Trophoblast cell (in vitro differentiated cells and primary cell): Measurements from ENCODE around the gene MCF2L.

ENCODE experiments used
- DNase-seq, 2 donors: peaks; one replicate each; pipeline ENCODE4 v3.0.0-alpha.2; 2016
- H2AFZ ChIP-seq: 2 replicates; pipeline ENCODE4 v1.6.1; 2013; ENCODE audit warnings: low read length, moderate library complexity, mild to moderate bottlenecking; ENCODE audit not compliant: insufficient read depth, poor library complexity
- H2AK5ac ChIP-seq: 2 replicates; pipeline ENCODE4 v1.6.1; 2013; ENCODE audit warnings: mild to moderate bottlenecking, low read length
- H2BK120ac ChIP-seq: 2 replicates; pipeline ENCODE4 v1.6.1; 2013; ENCODE audit warnings: low read length, mild to moderate bottlenecking, moderate library complexity; ENCODE audit not compliant: insufficient read depth, poor library complexity
- H2BK12ac ChIP-seq: 2 replicates; pipeline ENCODE4 v1.6.1; 2013; ENCODE audit warnings: mild to moderate bottlenecking, low read length, moderate library complexity
- H2BK5ac ChIP-seq: 2 replicates; pipeline ENCODE4 v1.6.1; 2013; ENCODE audit warnings: low read length, low read depth, moderate library complexity, mild to moderate bottlenecking; ENCODE audit not compliant: poor library complexity
- H3K14ac ChIP-seq: 2 replicates; pipeline ENCODE4 v1.6.1; 2013; ENCODE audit warnings: mild to moderate bottlenecking, low read length
- H3K18ac ChIP-seq: 2 replicates; pipeline ENCODE4 v1.6.1; 2013; ENCODE audit warnings: mild to moderate bottlenecking, low read length
- H3K23ac ChIP-seq: 2 replicates; pipeline ENCODE4 v1.6.1; 2013; ENCODE audit warnings: low read length
- H3K27ac ChIP-seq: 2 replicates; pipeline ENCODE4 v1.5.1; 2013; ENCODE audit warnings: low read depth, mild to moderate bottlenecking, inconsistent platforms, low read length, moderate library complexity
- H3K27me3 ChIP-seq: 2 replicates; pipeline ENCODE4 v1.6.1; 2013; ENCODE audit warnings: inconsistent platforms, mild to moderate bottlenecking, low read length, moderate library complexity; ENCODE audit not compliant: insufficient read depth
- H3K36me3 ChIP-seq, 2 experiments: 1 replicate in 1 of 2; 2 replicates in 1 of 2; pipeline ENCODE4 v1.6.1; 2013; ENCODE audit warnings: low read length in 2 of 2, mild to moderate bottlenecking in 2 of 2, moderate library complexity in 1 of 2; ENCODE audit not compliant: insufficient read depth in 2 of 2, control insufficient read depth in 1 of 2
- H3K4ac ChIP-seq: 2 replicates; pipeline ENCODE4 v1.6.1; 2013; ENCODE audit warnings: low read depth, mild to moderate bottlenecking, low read length, moderate library complexity
- H3K4me1 ChIP-seq, 2 experiments: 1 replicate in 1 of 2; 2 replicates in 1 of 2; pipeline ENCODE4 v1.6.1; 2013; ENCODE audit warnings: low read length in 2 of 2, mild to moderate bottlenecking in 2 of 2, moderate library complexity in 1 of 2; ENCODE audit not compliant: insufficient read depth in 2 of 2, control insufficient read depth in 1 of 2
- H3K4me2 ChIP-seq: 2 replicates; pipeline ENCODE4 v1.6.1; 2013; ENCODE audit warnings: inconsistent platforms, mild to moderate bottlenecking, low read length, moderate library complexity
- H3K4me3 ChIP-seq: 2 replicates; pipeline ENCODE4 v1.5.1; 2013; ENCODE audit warnings: mild to moderate bottlenecking, low read depth, low read length, inconsistent platforms
- H3K79me1 ChIP-seq: one replicate; pipeline ENCODE4 v1.6.1; 2013; ENCODE audit warnings: low read length
- H3K79me2 ChIP-seq: 2 replicates; pipeline ENCODE4 v1.6.1; 2013; ENCODE audit warnings: low read length, mild to moderate bottlenecking; ENCODE audit not compliant: control insufficient read depth, insufficient read depth, poor library complexity
- H3K9ac ChIP-seq: 2 replicates; pipeline ENCODE4 v1.6.1; 2013; ENCODE audit warnings: mild to moderate bottlenecking, low read length
- H3K9me3 ChIP-seq: 2 replicates; pipeline ENCODE4 v1.6.1; 2013; ENCODE audit warnings: low read depth, mild to moderate bottlenecking, control low read depth, inconsistent platforms, low read length; ENCODE audit not compliant: insufficient read depth
- H4K12ac ChIP-seq: 2 replicates; pipeline ENCODE4 v1.6.1; 2013; ENCODE audit warnings: low read depth, mild to moderate bottlenecking, low read length, moderate library complexity
- H4K8ac ChIP-seq: 2 replicates; pipeline ENCODE4 v1.6.1; 2013; ENCODE audit warnings: low read depth, mild to moderate bottlenecking, low read length, moderate library complexity
- H4K91ac ChIP-seq: one replicate; pipeline ENCODE4 v1.6.1; 2013; ENCODE audit warnings: low read depth, mild to moderate bottlenecking, low read length, moderate library complexity
- WGBS: extraction: QIAGEN DNeasy Blood & Tissue Kit; methylation state at CpG from one replicate; pipeline ENCODE4 v1.1.7; 2013; ENCODE audit warnings: missing lambda C conversion rate; ENCODE audit not compliant: insufficient read length, insufficient coverage; ENCODE audit errors: extremely low coverage; 5-methylcytosine and 5-hydroxymethylcytosine counted together

MCF2L gene

DNA sequence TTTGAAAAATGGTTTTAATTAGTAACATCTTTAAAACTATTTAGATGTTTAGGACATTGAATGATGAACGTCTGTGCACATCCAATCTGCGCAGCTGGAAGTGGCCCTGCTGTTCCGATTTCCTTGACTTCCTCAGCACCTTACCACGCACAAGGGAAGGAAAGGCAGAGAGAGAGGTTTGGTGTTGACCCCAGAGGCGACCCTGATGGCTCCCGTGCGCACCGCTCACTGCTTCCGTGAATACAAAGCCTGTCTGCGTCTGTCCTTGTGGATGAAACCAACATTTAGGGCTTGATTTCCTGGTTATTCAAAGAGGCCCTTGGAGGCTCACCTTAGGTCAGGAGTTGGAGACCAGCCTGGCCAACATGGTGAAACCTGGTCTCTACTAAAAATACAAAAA, 8.5 kb downstream of the MCF2L start:
- no peak overlapping the region for H4K8ac ChIP-seq
- no peak overlapping the region for H2BK5ac ChIP-seq
- no peaks in the 10 kb centered on the region for H3K4me1 ChIP-seq
- H3K18ac ChIP-seq: no peak overlapping the region
- no peak overlapping the region for H3K4me2 ChIP-seq
- H3K14ac ChIP-seq: no peak overlapping the region
- H2AK5ac ChIP-seq: no peak overlapping the region
- DNase-seq: no peak
- no peaks in the 10 kb centered on the region for H3K36me3 ChIP-seq
- H3K9me3 ChIP-seq: peaks cover 7% of the 10 kb centered on the region
- H2BK120ac ChIP-seq: no peak overlapping the region
- no peak overlapping the region for H3K4me3 ChIP-seq
- no peaks in the 10 kb centered on the region for H3K79me2 ChIP-seq
- WGBS: no CpG with 5 or more reads among the region's 10 CpGs
- no peak overlapping the region for H3K4ac ChIP-seq
- no peak overlapping the region for H3K27ac ChIP-seq
- H3K79me1 ChIP-seq: no peaks in the 10 kb centered on the region
- no peak overlapping the region for H4K12ac ChIP-seq
- no peak overlapping the region for H2BK12ac ChIP-seq
- H4K91ac ChIP-seq: no peak overlapping the region
- no peak overlapping the region for H3K23ac ChIP-seq
- H3K27me3 ChIP-seq: no peaks in the 10 kb centered on the region
- no peak overlapping the region for H2AFZ ChIP-seq
- no peak overlapping the region for H3K9ac ChIP-seq

DNA sequence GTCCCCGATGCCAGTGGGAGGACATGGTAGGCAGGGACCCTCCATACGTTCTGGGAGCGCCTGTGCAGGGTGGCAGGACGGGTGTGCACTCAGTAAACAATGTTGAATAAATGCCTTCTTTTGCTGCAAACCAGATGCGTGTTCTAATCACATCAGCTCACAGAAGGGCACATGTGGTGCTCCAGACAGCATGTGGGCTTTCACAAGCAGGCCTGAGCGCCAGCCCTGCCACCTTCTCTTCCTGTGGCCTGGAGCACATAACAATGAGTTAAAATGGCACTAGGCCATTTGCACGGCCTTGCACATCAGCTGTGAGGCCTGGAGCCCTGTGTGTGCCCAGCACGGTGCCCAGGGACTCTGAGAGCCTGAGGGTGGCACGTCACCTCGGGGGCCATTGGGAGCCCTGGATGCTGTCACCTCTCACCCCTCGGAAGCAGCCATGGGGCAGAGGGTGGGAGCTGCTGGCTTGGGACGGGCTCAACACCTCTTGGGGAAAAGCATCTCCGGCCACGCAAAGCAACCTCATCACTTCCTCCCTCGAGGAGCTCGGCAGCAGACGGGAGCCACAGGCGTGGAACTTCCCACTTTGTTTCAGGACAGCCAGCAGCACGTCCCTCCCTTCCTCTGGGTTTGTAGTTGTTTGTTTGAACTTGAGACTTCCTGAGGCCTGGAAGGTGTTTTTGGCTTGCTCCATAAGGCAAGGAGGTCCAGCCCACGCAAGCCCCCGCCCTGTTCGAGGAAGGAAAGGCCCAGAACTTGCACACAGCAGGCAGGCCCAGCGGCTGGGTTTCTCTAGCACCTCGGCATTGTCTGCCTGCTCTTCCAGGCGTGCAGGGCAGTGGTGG, 9.8 kb downstream of the MCF2L start:
- H4K12ac ChIP-seq: no peak overlapping the region
- H2AFZ ChIP-seq: no peak overlapping the region
- H2BK12ac ChIP-seq: no peak overlapping the region
- no peaks in the 10 kb centered on the region for H3K79me1 ChIP-seq
- H3K23ac ChIP-seq: no peak overlapping the region
- H3K36me3 ChIP-seq: no peaks in the 10 kb centered on the region
- H4K8ac ChIP-seq: no peak overlapping the region
- H3K9me3 ChIP-seq: peaks cover 7% of the 10 kb centered on the region
- WGBS: no CpG with 5 or more reads among the region's 25 CpGs
- H3K4me2 ChIP-seq: no peak overlapping the region
- no peak overlapping the region for H3K4me3 ChIP-seq
- no peak overlapping the region for H3K9ac ChIP-seq
- H3K27ac ChIP-seq: no peak overlapping the region
- H3K18ac ChIP-seq: no peak overlapping the region
- H3K79me2 ChIP-seq: no peaks in the 10 kb centered on the region
- no peaks in the 10 kb centered on the region for H3K4me1 ChIP-seq
- no peak for DNase-seq
- no peak overlapping the region for H3K4ac ChIP-seq
- no peaks in the 10 kb centered on the region for H3K27me3 ChIP-seq
- no peak overlapping the region for H4K91ac ChIP-seq
- no peak overlapping the region for H2BK120ac ChIP-seq
- no peak overlapping the region for H2AK5ac ChIP-seq
- no peak overlapping the region for H2BK5ac ChIP-seq
- no peak overlapping the region for H3K14ac ChIP-seq

DNA sequence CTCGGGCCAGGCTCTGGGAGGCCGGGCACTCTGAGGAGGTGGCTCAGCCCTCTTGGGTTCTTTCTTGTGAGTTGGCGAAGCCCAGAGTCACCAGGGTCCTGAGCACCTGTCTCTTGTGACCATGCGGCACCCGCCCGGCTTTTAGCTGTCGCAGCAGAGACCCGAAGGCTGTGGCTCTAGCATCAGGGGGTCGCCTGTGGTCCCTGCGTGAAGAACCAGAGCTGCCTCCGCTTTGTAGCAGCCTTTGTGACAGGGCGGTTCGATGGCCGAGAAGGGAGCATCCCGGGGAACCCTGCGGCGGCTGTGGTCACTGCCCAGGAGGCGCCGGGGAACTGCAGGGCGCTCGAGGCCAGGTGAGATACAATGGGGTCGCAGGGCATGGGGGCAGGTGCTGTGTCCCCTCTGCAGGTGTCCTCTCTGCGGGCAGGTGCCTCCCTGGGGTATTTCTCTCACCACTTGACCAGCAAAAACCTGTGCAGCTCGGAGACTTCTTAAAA, 10.4 kb downstream of the MCF2L start:
- Histone ChIP-seq H3K9ac (no peak overlapping the region), H3K23ac (no peak overlapping the region), H2AFZ (no peak overlapping the region), H3K4me2 (no peak overlapping the region), H3K14ac (no peak overlapping the region), H3K79me1 (no peaks in the 10 kb centered on the region), H2AK5ac (no peak overlapping the region), H3K4me3 (no peak overlapping the region), H3K18ac (no peak overlapping the region), H2BK12ac (no peak overlapping the region), H3K9me3 (peaks cover 7% of the 10 kb centered on the region), H3K36me3 (no peaks in the 10 kb centered on the region), H4K91ac (no peak overlapping the region), H3K27me3 (no peaks in the 10 kb centered on the region), H2BK120ac (no peak overlapping the region), H3K4me1 (no peaks in the 10 kb centered on the region), H3K79me2 (no peaks in the 10 kb centered on the region), H3K4ac (no peak overlapping the region), H4K12ac (no peak overlapping the region), H2BK5ac (no peak overlapping the region), H3K27ac (no peak overlapping the region), H4K8ac (no peak overlapping the region)
- DNase-seq: no peak
- no CpG with 5 or more reads among the region's 24 CpGs for WGBS

DNA sequence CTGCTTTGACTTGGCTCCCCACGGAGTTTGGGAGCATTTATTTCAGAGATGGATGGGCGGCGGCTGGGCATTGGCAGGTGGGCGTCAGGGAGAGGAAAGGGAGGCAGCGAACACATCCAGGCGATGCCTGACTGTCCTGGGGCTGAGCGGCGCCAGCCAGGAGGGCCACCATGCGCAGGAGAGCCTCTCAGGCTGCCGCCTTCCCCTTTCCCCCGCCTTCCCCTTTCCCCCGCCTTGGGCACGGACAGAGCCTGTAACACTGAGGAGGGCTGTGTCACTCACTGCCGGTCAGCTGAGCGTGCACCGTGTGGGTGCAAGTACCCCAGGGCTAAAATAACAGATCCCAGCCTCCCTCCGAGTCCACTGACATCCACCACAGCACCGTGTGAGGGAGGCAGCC, 11.4 kb downstream of the MCF2L start:
- no peak overlapping the region for H2AFZ ChIP-seq
- no peak overlapping the region for H2AK5ac ChIP-seq
- no peak overlapping the region for H3K18ac ChIP-seq
- no peaks in the 10 kb centered on the region for H3K27me3 ChIP-seq
- H2BK5ac ChIP-seq: no peak overlapping the region
- no peak for DNase-seq
- no peak overlapping the region for H4K91ac ChIP-seq
- no peak overlapping the region for H2BK12ac ChIP-seq
- H4K12ac ChIP-seq: no peak overlapping the region
- H3K79me1 ChIP-seq: no peaks in the 10 kb centered on the region
- no peaks in the 10 kb centered on the region for H3K4me1 ChIP-seq
- no CpG with 5 or more reads among the region's 18 CpGs for WGBS
- H3K4me2 ChIP-seq: no peak overlapping the region
- no peak overlapping the region for H3K9ac ChIP-seq
- H3K14ac ChIP-seq: no peak overlapping the region
- no peaks in the 10 kb centered on the region for H3K79me2 ChIP-seq
- no peak overlapping the region for H3K27ac ChIP-seq
- H3K4ac ChIP-seq: no peak overlapping the region
- H3K36me3 ChIP-seq: no peaks in the 10 kb centered on the region
- peaks cover 7% of the 10 kb centered on the region for H3K9me3 ChIP-seq
- H2BK120ac ChIP-seq: no peak overlapping the region
- H3K4me3 ChIP-seq: no peak overlapping the region
- no peak overlapping the region for H4K8ac ChIP-seq
- H3K23ac ChIP-seq: no peak overlapping the region
